Colonic mucosa (tissue), 4 donors: ENCODE results near the gene DAPK1. TPM values are rescaled to one million over a fixed set of nuclear protein-coding genes. Genes with fewer than 3 reads are reported as not detected.

Experiments used
- DNase-seq: peaks from one replicate; pipeline ENCODE4 v3.0.0-alpha.2; 2020
- H3K27ac ChIP-seq: fragments of 200-600 bp; one replicate; pipeline ENCODE4 v1.8.0; 2021
- H3K27me3 ChIP-seq: fragments of 200-600 bp; one replicate; pipeline ENCODE4 v1.8.0; 2021
- H3K36me3 ChIP-seq: fragments of 200-600 bp; one replicate; pipeline ENCODE4 v1.8.0; 2021
- H3K4me1 ChIP-seq: fragments of 200-600 bp; one replicate; pipeline ENCODE4 v1.8.0; 2021; ENCODE audit warnings: mild to moderate bottlenecking
- H3K4me3 ChIP-seq: fragments of 200-600 bp; one replicate; pipeline ENCODE4 v1.8.0; 2021
- H3K9ac ChIP-seq, 2 donors: one replicate each; pipeline ENCODE4 v1.7.0; 2013; ENCODE audit warnings: control low read depth in 2 of 2, low read depth in 2 of 2, low read length in 2 of 2
- H3K9me3 ChIP-seq: fragments of 200-600 bp; one replicate; pipeline ENCODE4 v1.8.0; 2021
- CTCF ChIP-seq: fragments of 200-600 bp; IDR thresholded peaks from one replicate; pipeline ENCODE4 v1.8.0; 2022; ENCODE audit warnings: antibody characterized with exemption, mild to moderate bottlenecking
- intact Hi-C: fragments of 100-400 bp; cut with DNase I; formaldehyde crosslinking; loops from one replicate; pipeline ENCODE4 v1.14.1; 2022
- total RNA-seq, 2 donors: library from RNA; stranded (reverse); fragmentation: NEBNext Ultra II Directional in 1 of 2; extraction: Animal tissue kit (Norgen Biotek cat#: 25700) in 1 of 2; gene quantifications; one replicate each; pipeline ENCODE4 v1.2.1, GENCODE V29; 2021
- donor health status: healthy.
- donor health status: DM: no; HTN: no; CAD: no.
- donor health status: DM: no; HTN: no; CAD: no.

Gene DAPK1
- total RNA-seq, 2 donors from 2014 or later: 7.9 to 17.5 TPM

DNA sequence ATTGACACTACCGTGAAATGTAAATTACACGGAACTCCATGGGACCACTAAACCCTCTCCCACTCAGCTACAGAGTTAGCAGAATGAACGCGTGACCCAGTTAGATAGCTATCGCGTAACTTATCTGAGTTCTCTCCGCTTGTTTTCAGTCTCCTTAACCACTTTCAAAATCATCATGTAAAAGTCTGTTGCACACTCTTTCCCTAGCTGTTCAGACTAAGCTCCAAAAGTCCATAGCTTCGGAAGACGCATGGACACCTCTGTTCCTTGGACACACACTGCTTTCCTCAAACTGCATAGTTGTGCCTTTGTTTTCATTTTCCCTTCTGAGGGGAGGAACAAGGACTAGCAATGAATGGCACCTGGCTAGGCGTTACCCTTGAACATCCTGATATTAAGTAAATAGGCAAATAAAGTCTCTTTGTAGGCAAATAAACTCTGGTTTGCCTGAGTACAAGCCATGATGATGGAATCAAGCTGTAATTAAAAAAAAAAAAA, 83.3 kb downstream of the DAPK1 start:
- no peak overlapping the region for H3K27ac ChIP-seq
- peaks cover 4% of the 10 kb centered on the region for H3K4me1 ChIP-seq
- no peak for TF ChIP-seq CTCF
- H3K9me3 ChIP-seq: no peaks in the 10 kb centered on the region
- no peak for DNase-seq
- H3K36me3 ChIP-seq: no peaks in the 10 kb centered on the region
- no peak overlapping the region for H3K4me3 ChIP-seq
- intact Hi-C loops: no loop called here
- no peak overlapping the region for H3K9ac ChIP-seq
- no peaks in the 10 kb centered on the region for H3K27me3 ChIP-seq

DNA sequence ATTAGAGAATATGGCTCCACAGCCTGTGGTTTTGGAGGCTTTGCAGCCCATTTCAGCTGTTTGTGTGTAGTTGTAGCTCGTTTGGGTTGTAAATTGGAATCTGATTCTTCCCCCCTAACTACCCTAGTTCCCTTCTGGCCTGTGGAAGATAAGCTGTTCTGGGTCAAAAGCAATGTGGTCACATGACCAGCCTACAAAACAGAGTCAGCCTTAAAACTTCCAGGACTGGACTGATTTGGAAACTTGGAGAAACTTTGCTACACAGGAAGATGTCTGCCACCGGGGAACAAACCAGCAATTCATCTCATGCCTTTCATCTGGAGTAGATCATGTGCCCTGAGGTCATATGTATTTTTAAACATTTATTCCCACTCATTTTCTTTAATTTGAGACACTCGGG, 83.8 kb downstream of the DAPK1 start:
- DNase-seq: no peak

DNA sequence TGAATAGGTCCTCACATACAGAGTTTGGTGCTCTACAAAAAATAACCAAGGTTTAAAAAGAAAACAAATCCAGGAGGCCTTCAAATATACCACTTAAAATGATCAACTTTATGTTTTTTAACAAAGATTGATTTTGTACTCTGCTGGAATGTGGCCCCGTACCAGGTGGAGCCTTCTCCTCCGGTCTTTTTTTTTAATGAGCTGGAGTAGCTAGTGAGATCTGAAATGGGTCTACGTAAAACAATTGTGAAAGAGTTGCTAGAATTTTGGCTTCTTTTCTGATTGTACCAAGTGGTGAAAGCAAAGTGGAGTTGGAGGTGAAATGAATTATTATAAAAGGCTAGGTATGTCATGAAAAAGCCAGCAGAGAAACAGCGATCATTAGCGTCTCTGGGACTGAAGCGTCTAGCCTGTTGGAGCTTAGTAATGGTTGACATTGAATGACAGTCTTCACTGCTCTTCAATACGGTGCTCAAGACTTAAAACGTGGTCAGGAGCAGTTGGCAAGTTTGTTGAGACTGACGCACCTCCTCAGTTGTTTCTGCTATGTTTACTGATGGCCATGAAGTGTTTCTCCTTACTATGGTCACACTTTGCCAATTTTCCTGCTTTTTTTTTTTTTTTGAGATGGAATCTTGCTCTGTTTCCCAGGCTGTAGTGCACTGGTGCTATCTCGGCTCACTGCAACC, 84.4 kb downstream of the DAPK1 start:
- no peak overlapping the region for H3K27ac ChIP-seq

More for the DNA sequence above, 83.8 kb downstream of the DAPK1 start:
- Histone ChIP-seq H3K9ac (no peak overlapping the region), H3K4me3 (no peak overlapping the region), H3K27ac (no peak overlapping the region), H3K36me3 (no peaks in the 10 kb centered on the region), H3K4me1 (peaks cover 4% of the 10 kb centered on the region), H3K9me3 (no peaks in the 10 kb centered on the region), H3K27me3 (no peaks in the 10 kb centered on the region)
- no peak for TF ChIP-seq CTCF
- intact Hi-C loops: no loop called here

GRCh38 chr9:87584326-87584725, 86.7 kb downstream of the DAPK1 start:
- Histone ChIP-seq H3K27me3 (no peaks in the 10 kb centered on the region), H3K36me3 (no peaks in the 10 kb centered on the region), H3K4me3 (no peak overlapping the region), H3K27ac (no peak overlapping the region), H3K9ac (no peak overlapping the region), H3K9me3 (no peaks in the 10 kb centered on the region), H3K4me1 (peaks cover 4% of the 10 kb centered on the region)
- TF ChIP-seq CTCF: no peak
- DNase-seq: no peak
- intact Hi-C loops: no loop called here

More for the DNA sequence above, 84.4 kb downstream of the DAPK1 start:
- H3K4me1 ChIP-seq: peaks cover 4% of the 10 kb centered on the region
- DNase-seq: no peak
- intact Hi-C loops: no loop called here
- H3K36me3 ChIP-seq: no peaks in the 10 kb centered on the region
- H3K4me3 ChIP-seq: no peak overlapping the region
- no peaks in the 10 kb centered on the region for H3K27me3 ChIP-seq
- no peak overlapping the region for H3K9ac ChIP-seq
- H3K9me3 ChIP-seq: no peaks in the 10 kb centered on the region
- no peak for TF ChIP-seq CTCF

DNA sequence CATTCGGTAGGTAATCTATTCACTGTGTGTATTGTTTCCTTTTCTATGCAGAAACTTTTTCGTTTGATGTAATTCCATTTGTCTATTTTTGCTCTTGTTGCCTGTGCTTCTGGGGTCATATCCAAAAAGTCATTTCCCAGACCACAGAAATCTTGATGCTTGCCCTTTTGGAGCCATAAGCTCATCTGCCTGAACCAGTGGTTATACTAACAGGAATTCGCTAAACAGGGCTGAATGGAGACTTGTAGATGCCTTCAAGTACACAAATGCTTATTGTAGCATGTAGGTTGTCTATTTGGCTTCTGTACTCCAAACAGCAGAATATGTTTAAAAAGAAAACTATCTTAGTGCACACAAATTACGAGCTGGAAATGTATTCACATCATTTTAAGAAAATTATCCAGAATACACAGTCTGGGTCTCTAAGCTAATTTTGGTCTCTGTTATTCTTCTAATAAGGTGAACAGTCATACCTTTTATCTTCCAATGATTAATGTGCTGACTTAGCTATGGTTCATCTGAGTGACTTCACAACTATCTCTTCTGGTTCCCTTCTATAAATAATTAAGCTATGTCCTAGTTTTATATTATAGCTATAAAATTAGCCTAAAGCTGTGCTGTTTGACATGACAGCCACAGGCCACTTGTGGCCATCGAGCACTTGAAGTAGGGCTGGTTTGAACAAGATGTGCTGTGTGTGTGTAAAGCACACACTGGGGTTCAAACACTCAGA, 87.6 kb downstream of the DAPK1 start:
- H3K27ac ChIP-seq: no peak overlapping the region

More for the DNA sequence above, 87.6 kb downstream of the DAPK1 start:
- no peak overlapping the region for H3K9ac ChIP-seq
- H3K27me3 ChIP-seq: no peaks in the 10 kb centered on the region
- H3K9me3 ChIP-seq: no peaks in the 10 kb centered on the region
- DNase-seq: no peak
- intact Hi-C loops: no loop called here
- peaks cover 4% of the 10 kb centered on the region for H3K4me1 ChIP-seq
- H3K36me3 ChIP-seq: no peaks in the 10 kb centered on the region
- H3K4me3 ChIP-seq: no peak overlapping the region
- TF ChIP-seq CTCF: no peak
